Lung (tissue), 12 donors: ENCODE results near the gene SOX2. TPM values are rescaled to one million over a fixed set of nuclear protein-coding genes. Genes with fewer than 3 reads are reported as not detected.

ENCODE experiments used
- ATAC-seq: fragments of 200-7000 bp; cut with Tn5 transposase; one replicate; pipeline ENCODE4 v1.9.1; 2020; ENCODE audit warnings: moderate number of reproducible peaks; ENCODE audit not compliant: insufficient read depth, low FRiP score
- DNase-seq, 3 donors: peaks; one replicate each; pipeline ENCODE4 v3.0.0-alpha.2; 2013 to 2017
- H3K27ac ChIP-seq, 2 donors: one replicate each; pipeline ENCODE4 v1.5.1; 2013; ENCODE audit warnings: mild to moderate bottlenecking in 2 of 2, moderate library complexity in 2 of 2, control low read depth in 1 of 2, inconsistent platforms in 1 of 2, low read depth in 1 of 2, low read length in 1 of 2
- H3K27me3 ChIP-seq, 3 donors: one replicate each; pipeline ENCODE4 v1.5.1; 2013; ENCODE audit warnings: low read length in 2 of 3; ENCODE audit not compliant: control insufficient read depth in 3 of 3, insufficient read depth in 3 of 3
- H3K36me3 ChIP-seq, 4 donors: one replicate each; pipeline ENCODE4 v1.5.1; 2013; ENCODE audit warnings: low read length in 4 of 4, mild to moderate bottlenecking in 1 of 4, moderate library complexity in 1 of 4; ENCODE audit not compliant: control insufficient read depth in 4 of 4, insufficient read depth in 4 of 4
- H3K4me1 ChIP-seq, 5 donors: one replicate each; pipeline ENCODE4 v1.5.1; 2013; ENCODE audit warnings: low read length in 5 of 5, mild to moderate bottlenecking in 2 of 5, moderate library complexity in 1 of 5; ENCODE audit not compliant: control insufficient read depth in 5 of 5, insufficient read depth in 5 of 5
- H3K4me3 ChIP-seq: one replicate; pipeline ENCODE4 v1.5.1; 2013; ENCODE audit warnings: mild to moderate bottlenecking, control low read depth, moderate library complexity
- H3K9ac ChIP-seq, 2 donors: one replicate each; pipeline ENCODE4 v1.5.1; 2013; ENCODE audit warnings: low read length in 2 of 2, control low read depth in 1 of 2; ENCODE audit not compliant: insufficient read depth in 1 of 2
- H3K9me3 ChIP-seq, 4 donors: one replicate each; pipeline ENCODE4 v1.5.1; 2013; ENCODE audit warnings: low read length in 3 of 4, mild to moderate bottlenecking in 1 of 4, moderate library complexity in 1 of 4; ENCODE audit not compliant: control insufficient read depth in 4 of 4, insufficient read depth in 3 of 4
- WGBS, 2 donors: extraction: QIAGEN DNeasy Blood & Tissue Kit; methylation state at CpG; one replicate each; pipeline ENCODE4 v1.1.7; 2013; 5-methylcytosine and 5-hydroxymethylcytosine counted together
- polyA plus RNA-seq, 2 donors: library from polyadenylated mRNA; stranded (reverse); fragments of 200-250 nt; gene quantifications; one replicate each; pipeline ENCODE4 v1.2.1, GENCODE V29; 2013
- total RNA-seq, 2 donors: library from RNA; depleted of rRNA in 1 of 2; stranded (reverse); fragments of >200 nt in 1 of 2; gene quantifications; one replicate each; pipeline ENCODE4 v1.2.1, GENCODE V29; 2014 to 2021
- TF ChIP-seq, protein P1 (sequence below): IDR thresholded peaks from 2 replicates; pipeline ENCODE4 v1.5.1; 2012; ENCODE audit warnings: mild to moderate bottlenecking; ENCODE audit errors: control extremely low read depth, extremely low read depth
- donor health status: control.
- donor health status: control.
- donor health status: Bipolar disorder and iron deficiency.
- donor health status: healthy.
- donor health status: DM: yes; HTN: yes; CAD: no.

Gene SOX2
- total and polyA plus RNA-seq, 4 donors: 4.4 to 16.4 (median 7.3) TPM

DNA sequence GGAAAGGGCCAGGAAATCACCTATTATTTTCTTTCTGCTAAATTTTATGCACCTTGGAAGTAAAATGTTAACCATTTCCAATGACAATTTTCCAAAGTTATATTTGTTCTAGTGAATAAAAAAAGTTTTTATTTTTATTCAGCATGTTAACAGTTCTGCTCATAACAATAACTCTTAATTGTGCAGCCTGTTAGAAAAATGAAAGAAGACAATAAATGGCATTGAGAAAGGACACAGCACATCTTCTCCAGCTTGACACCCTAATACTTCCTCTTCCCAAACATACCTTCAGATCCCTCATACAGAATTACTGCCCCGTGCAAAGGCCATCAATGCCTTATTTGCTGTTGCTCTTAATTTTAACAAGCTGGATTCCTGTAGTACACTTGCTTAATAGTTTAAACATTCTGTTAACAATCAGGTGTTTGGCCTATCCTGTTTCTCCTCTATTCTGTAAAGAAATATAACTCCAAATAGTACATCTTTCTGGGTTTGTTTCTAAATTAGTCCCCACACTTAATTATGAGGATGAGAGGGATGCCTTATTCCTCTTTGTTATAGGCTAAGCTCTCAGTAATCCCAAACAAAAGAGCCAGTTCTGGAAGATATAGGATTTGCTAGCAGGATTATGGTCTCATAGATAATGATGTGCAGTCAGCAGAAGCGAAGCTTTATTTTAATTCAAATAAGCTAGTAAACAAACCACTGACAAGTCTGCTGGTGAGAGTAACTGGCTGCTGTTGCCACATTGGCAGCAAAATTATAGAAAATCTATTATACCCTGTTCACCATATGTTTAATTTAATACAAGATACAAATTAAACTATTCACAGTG is 19.2 kb upstream of the SOX2 start:
- no peak for DNase-seq
- ATAC-seq: no peak
- no peaks in the 10 kb centered on the region for H3K9me3 ChIP-seq
- H3K27me3 ChIP-seq: peaks cover 0 to 27% (median 19%) of the 10 kb centered on the region in 3 donors
- H3K27ac ChIP-seq: no peak overlapping the region
- H3K4me1 ChIP-seq: peaks cover 3 to 10% (median 6%) of the 10 kb centered on the region in 5 donors
- 58 to 74% methylated on average over 2 of the region's 2 CpGs for WGBS, 2 donors
- TF ChIP-seq, protein P1, sequence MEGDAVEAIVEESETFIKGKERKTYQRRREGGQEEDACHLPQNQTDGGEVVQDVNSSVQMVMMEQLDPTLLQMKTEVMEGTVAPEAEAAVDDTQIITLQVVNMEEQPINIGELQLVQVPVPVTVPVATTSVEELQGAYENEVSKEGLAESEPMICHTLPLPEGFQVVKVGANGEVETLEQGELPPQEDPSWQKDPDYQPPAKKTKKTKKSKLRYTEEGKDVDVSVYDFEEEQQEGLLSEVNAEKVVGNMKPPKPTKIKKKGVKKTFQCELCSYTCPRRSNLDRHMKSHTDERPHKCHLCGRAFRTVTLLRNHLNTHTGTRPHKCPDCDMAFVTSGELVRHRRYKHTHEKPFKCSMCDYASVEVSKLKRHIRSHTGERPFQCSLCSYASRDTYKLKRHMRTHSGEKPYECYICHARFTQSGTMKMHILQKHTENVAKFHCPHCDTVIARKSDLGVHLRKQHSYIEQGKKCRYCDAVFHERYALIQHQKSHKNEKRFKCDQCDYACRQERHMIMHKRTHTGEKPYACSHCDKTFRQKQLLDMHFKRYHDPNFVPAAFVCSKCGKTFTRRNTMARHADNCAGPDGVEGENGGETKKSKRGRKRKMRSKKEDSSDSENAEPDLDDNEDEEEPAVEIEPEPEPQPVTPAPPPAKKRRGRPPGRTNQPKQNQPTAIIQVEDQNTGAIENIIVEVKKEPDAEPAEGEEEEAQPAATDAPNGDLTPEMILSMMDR: no peak
- H3K9ac ChIP-seq: no peak overlapping the region
- H3K4me3 ChIP-seq: no peak overlapping the region
- no peaks in the 10 kb centered on the region for H3K36me3 ChIP-seq

DNA sequence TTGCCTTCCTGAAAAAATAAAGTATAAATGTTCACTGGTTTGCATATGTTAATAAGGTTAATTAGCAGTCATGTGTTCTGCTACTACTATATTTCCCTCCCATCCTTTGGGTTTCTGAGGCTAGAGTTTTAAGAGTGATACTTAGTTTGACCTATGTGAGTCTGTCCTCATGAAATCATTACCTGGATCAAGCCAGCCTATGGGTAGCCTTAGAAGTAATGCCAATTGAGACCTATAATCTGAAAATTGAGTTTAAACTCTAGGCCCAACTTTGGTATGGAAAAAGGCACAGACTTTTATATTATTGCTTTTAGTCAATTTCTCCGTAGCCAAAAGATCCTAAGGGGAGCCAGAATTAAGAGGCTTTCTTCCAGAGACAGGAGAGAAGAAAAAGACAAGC is 18.4 kb upstream of the SOX2 start:
- peaks cover 4 to 35% (median 26%) of the 10 kb centered on the region in 3 donors for H3K27me3 ChIP-seq
- DNase-seq: no peak
- 88 to 95% methylated on average over 1 of the region's 1 CpG for WGBS, 2 donors

DNA sequence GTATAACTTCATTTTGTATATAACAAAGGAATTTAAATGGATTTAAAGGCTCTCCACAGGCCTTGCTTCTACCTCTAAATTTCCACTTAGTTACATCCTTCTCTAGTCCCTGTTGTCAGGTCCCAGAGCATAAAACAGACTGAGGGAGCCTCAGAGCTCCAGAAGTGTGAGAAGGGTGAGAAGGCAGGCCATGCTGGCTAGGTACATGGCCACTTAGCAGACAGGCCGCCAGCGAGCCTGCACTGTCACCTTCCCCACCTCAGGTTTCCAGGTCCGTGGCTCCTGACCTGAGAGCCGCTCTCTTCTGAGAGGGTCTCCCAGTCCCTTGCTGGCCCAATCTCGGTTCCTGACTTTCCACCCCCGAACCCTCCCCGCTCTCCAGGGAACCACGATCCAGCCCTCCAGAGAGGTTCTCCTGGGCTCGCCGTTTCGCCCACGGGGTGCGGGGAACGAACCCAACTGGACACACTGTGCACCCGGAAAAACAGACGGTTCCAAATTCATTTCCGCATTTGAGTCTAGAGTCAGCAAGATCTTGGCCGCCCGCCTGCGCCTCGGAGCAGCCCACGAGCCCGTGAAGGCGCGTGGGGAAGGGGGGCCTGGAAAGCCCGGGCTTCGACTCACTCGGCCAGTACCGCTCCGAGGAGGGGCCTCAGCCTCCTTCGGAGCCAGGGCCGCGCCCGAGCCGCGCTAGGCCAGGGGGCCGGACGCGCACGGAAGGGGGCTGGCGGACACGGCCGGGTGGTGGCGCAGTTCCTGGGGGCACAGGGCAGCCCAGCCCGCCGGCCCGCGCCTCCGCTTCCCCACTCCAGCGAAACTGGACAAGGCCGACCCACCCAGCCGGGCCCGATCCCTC is 16.7 kb upstream of the SOX2 start:
- Histone ChIP-seq H3K9ac (no peak overlapping the region), H3K4me3 (peak overlapping the region; percentile 5), H3K27me3 (peaks cover 4 to 52% (median 43%) of the 10 kb centered on the region in 3 donors), H3K27ac (no peak overlapping the region), H3K9me3 (peaks cover 0 to 8% (median 0%) of the 10 kb centered on the region in 4 donors), H3K4me1 (peaks cover 3 to 11% (median 6%) of the 10 kb centered on the region in 5 donors), H3K36me3 (no peaks in the 10 kb centered on the region)
- TF ChIP-seq, protein P1: no peak
- 9 to 11% methylated on average over 52 to 53 of the region's 53 CpGs for WGBS, 2 donors
- DNase-seq (peak; percentile 62 to 74 (median 71)), ATAC-seq (peak; percentile 74)

More for the DNA sequence above, 18.4 kb upstream of the SOX2 start:
- TF ChIP-seq, protein P1: no peak
- peaks cover 0 to 3% (median 0%) of the 10 kb centered on the region in 4 donors for H3K9me3 ChIP-seq
- H3K27ac ChIP-seq: no peak overlapping the region
- H3K4me1 ChIP-seq: peaks cover 3 to 11% (median 6%) of the 10 kb centered on the region in 5 donors
- no peak for ATAC-seq
- no peaks in the 10 kb centered on the region for H3K36me3 ChIP-seq
- no peak overlapping the region for H3K9ac ChIP-seq
- no peak overlapping the region for H3K4me3 ChIP-seq
